OCI-LY3 (cell line): ENCODE measurements around the gene SLC5A10.

Experiments used
- CTCF ChIP-seq: fragments of 200-600, 300-600 bp; sonication (generic); IDR thresholded peaks from 2 replicates; pipeline ENCODE4 v1.5.1; 2014; ENCODE audit warnings: antibody characterized with exemption, low read length, low read depth
- EZH2phosphoT487 ChIP-seq: fragments of 200-600 bp; shearing (Covaris generic); IDR thresholded peaks from 2 replicates; pipeline ENCODE4 v1.6.1; 2018; ENCODE audit warnings: antibody characterized with exemption, mixed run types, low read depth

GRCh38 chr17:18954321-18954720 is 2.4 kb downstream of the SLC5A10 start:
- TF ChIP-seq CTCF (no peak), EZH2phosphoT487 (no peak)
